Measurements from ENCODE around the gene DENND1A. TPM values are rescaled to one million over a fixed set of nuclear protein-coding genes. Genes with fewer than 3 reads are reported as not detected.

The DENND1A gene
- total RNA-seq, 1 experiment from 2014 or later = 50.1 TPM

DNA sequence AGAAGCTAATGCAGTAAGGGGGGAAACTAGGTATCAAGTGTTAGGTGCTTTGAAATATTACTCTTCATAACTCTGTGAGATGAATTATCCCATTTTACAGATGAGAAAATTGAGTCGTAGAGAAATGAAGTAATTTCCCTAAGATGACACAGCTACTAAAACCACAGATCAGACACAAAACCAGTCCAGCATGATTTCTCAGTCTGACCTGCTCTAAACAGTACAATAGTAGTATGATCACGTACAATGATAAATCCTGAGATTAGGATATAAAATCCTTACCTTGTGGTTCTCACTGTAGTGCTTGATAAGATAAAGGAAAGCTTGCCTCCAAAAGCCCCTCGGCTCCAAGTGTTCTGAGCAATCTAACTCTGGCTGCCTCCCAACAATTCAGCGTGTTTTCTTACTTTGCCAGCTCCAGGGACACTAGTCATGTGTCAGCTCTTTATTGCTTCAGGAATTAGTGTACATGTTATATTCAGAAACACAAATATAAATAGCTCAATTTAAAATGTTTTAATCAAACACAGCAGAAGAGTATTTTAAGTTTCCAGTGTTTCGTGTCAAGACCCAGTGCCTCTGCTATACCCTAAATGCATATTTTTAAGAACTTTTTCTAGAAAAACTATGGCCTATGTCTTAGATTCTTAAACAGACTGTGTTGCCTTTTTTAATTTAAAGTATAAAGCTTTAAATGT lies 243.6 kb downstream of the DENND1A start:
- Histone ChIP-seq H3K27ac (ENCODE audit: low read length) (no peak overlapping the region), H3K79me2 (ENCODE audit: low read length) (no peaks in the 10 kb centered on the region), H3K4me1 (ENCODE audit: low read length) (peaks cover 44% of the 10 kb centered on the region), H3K9ac (ENCODE audit: low read length) (no peak overlapping the region), H3K4me3 (ENCODE audit: low read length) (no peak overlapping the region), H3K9me3 (ENCODE audit: low read length) (no peaks in the 10 kb centered on the region), H3K36me3 (ENCODE audit: insufficient read depth, low read length) (no peaks in the 10 kb centered on the region), H4K20me1 (ENCODE audit: insufficient read depth, low read depth, low read length) (peaks cover 40% of the 10 kb centered on the region), H3K27me3 (ENCODE audit: low read length) (no peaks in the 10 kb centered on the region), H2AFZ (ENCODE audit: low read length) (no peak overlapping the region), H3K9me2 (replicated peaks; ENCODE audit: insufficient read depth, low read length) (no peaks in the 10 kb centered on the region), H3K4me2 (ENCODE audit: low read depth, low read length, poor library complexity, severe bottlenecking) (no peak overlapping the region)
- DNase-seq = no peak

- H3K27ac ChIP-seq (ENCODE audit: low read length) = no peak overlapping the region
- H3K9ac ChIP-seq (ENCODE audit: low read length) = no peak overlapping the region
- H3K9me2 ChIP-seq (replicated peaks; ENCODE audit: insufficient read depth, low read length) = no peaks in the 10 kb centered on the region
- H3K4me1 ChIP-seq (ENCODE audit: low read length) = peaks cover 44% of the 10 kb centered on the region
- H4K20me1 ChIP-seq (ENCODE audit: insufficient read depth, low read depth, low read length) = peaks cover 33% of the 10 kb centered on the region
- H3K27me3 ChIP-seq (ENCODE audit: low read length) = no peaks in the 10 kb centered on the region
- H2AFZ ChIP-seq (ENCODE audit: low read length) = no peak overlapping the region
- peak overlapping the region; percentile 21 for H3K4me2 ChIP-seq (ENCODE audit: low read depth, low read length, poor library complexity, severe bottlenecking)
- no peaks in the 10 kb centered on the region for H3K36me3 ChIP-seq (ENCODE audit: insufficient read depth, low read length)
- no peak for DNase-seq
- H3K79me2 ChIP-seq (ENCODE audit: low read length) = no peaks in the 10 kb centered on the region
- no peak overlapping the region for H3K4me3 ChIP-seq (ENCODE audit: low read length)
- H3K9me3 ChIP-seq (ENCODE audit: low read length) = no peaks in the 10 kb centered on the region
These were observed 244.3 kb downstream of the DENND1A start for GRCh38 chr9:123685489-123686083.

DNA sequence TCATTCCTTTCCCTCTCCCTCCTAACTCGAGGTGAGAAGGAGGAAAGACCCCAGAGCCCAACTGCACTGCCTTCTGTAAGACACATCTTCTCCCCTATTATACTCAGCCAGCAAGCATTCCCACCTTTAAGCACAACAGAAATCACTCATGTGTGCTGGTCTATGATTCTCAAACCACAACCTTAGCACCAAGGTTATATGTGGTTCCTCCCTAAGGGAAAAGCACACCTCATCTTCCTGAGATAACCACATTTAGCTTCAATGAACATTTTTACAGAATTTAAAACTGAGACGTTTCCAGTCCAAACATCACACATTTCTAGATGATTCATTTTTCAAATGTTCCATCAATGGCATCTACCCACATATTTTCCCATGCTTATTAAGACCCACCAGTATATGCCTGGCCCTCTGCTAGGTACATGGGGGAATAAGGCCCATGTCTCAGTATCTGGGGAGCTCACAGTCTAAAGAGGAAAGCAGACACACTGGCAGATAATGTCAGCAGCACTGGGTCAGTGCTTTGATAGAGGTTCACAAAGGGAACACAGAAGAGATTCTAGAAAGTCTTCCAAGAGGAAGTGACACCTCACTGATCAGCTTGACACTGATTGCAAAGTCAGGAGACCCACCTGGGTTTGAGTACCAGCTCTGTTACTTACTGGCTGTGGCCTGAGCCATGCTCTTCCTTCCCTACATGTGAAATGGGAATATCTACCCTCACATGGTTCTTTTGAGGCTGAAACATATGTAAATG lies 245.4 kb downstream of the DENND1A start:
- Histone ChIP-seq H4K20me1 (ENCODE audit: insufficient read depth, low read depth, low read length) (peaks cover 40% of the 10 kb centered on the region), H3K79me2 (ENCODE audit: low read length) (no peaks in the 10 kb centered on the region), H3K9me2 (replicated peaks; ENCODE audit: insufficient read depth, low read length) (no peaks in the 10 kb centered on the region), H3K27ac (ENCODE audit: low read length) (no peak overlapping the region), H3K36me3 (ENCODE audit: insufficient read depth, low read length) (no peaks in the 10 kb centered on the region), H3K9me3 (ENCODE audit: low read length) (no peaks in the 10 kb centered on the region), H3K4me1 (ENCODE audit: low read length) (peaks cover 44% of the 10 kb centered on the region), H3K4me3 (ENCODE audit: low read length) (no peak overlapping the region), H3K4me2 (ENCODE audit: low read depth, low read length, poor library complexity, severe bottlenecking) (peak overlapping the region; percentile 21), H2AFZ (ENCODE audit: low read length) (no peak overlapping the region), H3K27me3 (ENCODE audit: low read length) (no peaks in the 10 kb centered on the region), H3K9ac (ENCODE audit: low read length) (no peak overlapping the region)
- DNase-seq = peak; percentile 49

DNA sequence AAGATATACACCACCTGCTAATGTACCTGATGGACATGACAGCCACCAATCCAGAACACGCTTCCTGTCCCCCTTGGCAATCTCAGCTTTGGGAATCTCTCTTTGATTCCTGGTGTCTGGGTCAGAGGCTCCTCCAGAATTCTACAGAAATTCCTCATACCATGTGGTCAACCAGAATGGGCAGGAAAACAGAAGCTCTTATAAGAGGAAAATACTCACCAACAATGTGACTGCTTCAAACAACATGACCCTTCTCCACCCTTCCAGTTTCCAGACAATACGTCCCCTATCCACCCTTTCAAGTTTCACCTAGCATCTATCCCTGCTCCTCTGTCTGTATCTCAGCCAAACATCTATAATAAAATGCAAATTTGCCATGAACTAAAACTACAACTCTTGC lies 247.2 kb downstream of the DENND1A start:
- Histone ChIP-seq H3K36me3 (ENCODE audit: insufficient read depth, low read length) (no peaks in the 10 kb centered on the region), H2AFZ (ENCODE audit: low read length) (no peak overlapping the region), H3K79me2 (ENCODE audit: low read length) (no peaks in the 10 kb centered on the region), H3K4me1 (ENCODE audit: low read length) (peaks cover 36% of the 10 kb centered on the region), H3K27me3 (ENCODE audit: low read length) (no peaks in the 10 kb centered on the region), H3K27ac (ENCODE audit: low read length) (no peak overlapping the region), H4K20me1 (ENCODE audit: insufficient read depth, low read depth, low read length) (peaks cover 34% of the 10 kb centered on the region), H3K9ac (ENCODE audit: low read length) (no peak overlapping the region), H3K9me3 (ENCODE audit: low read length) (no peaks in the 10 kb centered on the region), H3K4me3 (ENCODE audit: low read length) (no peak overlapping the region), H3K9me2 (replicated peaks; ENCODE audit: insufficient read depth, low read length) (no peaks in the 10 kb centered on the region), H3K4me2 (ENCODE audit: low read depth, low read length, poor library complexity, severe bottlenecking) (no peak overlapping the region)
- DNase-seq = no peak

DNA sequence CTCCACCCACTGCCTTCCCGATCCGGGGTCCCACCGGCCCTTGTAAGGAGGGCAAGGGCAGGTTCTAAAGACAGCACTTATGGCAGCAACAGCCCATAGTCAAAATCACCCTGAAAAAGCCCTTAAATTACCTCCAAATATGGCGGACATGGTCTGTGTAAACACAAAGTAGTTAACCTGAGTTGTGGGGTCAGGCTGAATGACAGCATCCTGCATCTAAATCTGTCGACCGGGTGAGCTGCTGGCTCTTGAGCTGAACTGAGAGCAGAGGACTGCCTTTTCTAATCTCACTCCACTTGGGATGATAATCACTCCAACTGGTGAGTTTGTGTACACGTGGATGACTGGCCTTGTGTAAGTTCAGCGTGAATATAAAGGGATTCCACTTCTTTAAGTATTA lies 249.6 kb downstream of the DENND1A start:
- Histone ChIP-seq H3K9me2 (replicated peaks; ENCODE audit: insufficient read depth, low read length) (no peaks in the 10 kb centered on the region), H3K36me3 (ENCODE audit: insufficient read depth, low read length) (no peaks in the 10 kb centered on the region), H3K4me2 (ENCODE audit: low read depth, low read length, poor library complexity, severe bottlenecking) (no peak overlapping the region), H3K9me3 (ENCODE audit: low read length) (no peaks in the 10 kb centered on the region), H3K4me1 (ENCODE audit: low read length) (peaks cover 14% of the 10 kb centered on the region), H3K27ac (ENCODE audit: low read length) (no peak overlapping the region), H3K9ac (ENCODE audit: low read length) (no peak overlapping the region), H3K79me2 (ENCODE audit: low read length) (no peaks in the 10 kb centered on the region), H2AFZ (ENCODE audit: low read length) (no peak overlapping the region), H3K4me3 (ENCODE audit: low read length) (no peak overlapping the region), H3K27me3 (ENCODE audit: low read length) (no peaks in the 10 kb centered on the region), H4K20me1 (ENCODE audit: insufficient read depth, low read depth, low read length) (peaks cover 24% of the 10 kb centered on the region)
- no peak for DNase-seq

- Histone ChIP-seq H3K4me3 (ENCODE audit: low read length) (no peak overlapping the region), H3K9me2 (replicated peaks; ENCODE audit: insufficient read depth, low read length) (no peaks in the 10 kb centered on the region), H3K27ac (ENCODE audit: low read length) (no peak overlapping the region), H2AFZ (ENCODE audit: low read length) (no peak overlapping the region), H3K27me3 (ENCODE audit: low read length) (no peaks in the 10 kb centered on the region), H4K20me1 (ENCODE audit: insufficient read depth, low read depth, low read length) (peaks cover 19% of the 10 kb centered on the region), H3K4me2 (ENCODE audit: low read depth, low read length, poor library complexity, severe bottlenecking) (no peak overlapping the region), H3K79me2 (ENCODE audit: low read length) (no peaks in the 10 kb centered on the region), H3K36me3 (ENCODE audit: insufficient read depth, low read length) (no peaks in the 10 kb centered on the region), H3K9me3 (ENCODE audit: low read length) (no peaks in the 10 kb centered on the region), H3K9ac (ENCODE audit: low read length) (no peak overlapping the region), H3K4me1 (ENCODE audit: low read length) (peaks cover 5% of the 10 kb centered on the region)
- no peak for DNase-seq
These were observed 250.5 kb downstream of the DENND1A start for GRCh38 chr9:123679330-123679987.

- Histone ChIP-seq H4K20me1 (ENCODE audit: insufficient read depth, low read depth, low read length) (peaks cover 13% of the 10 kb centered on the region; the same call in 1 of the 2 replicates), H3K36me3 (ENCODE audit: insufficient read depth, low read length) (no peaks in the 10 kb centered on the region), H3K79me2 (ENCODE audit: low read length) (no peaks in the 10 kb centered on the region), H3K4me2 (ENCODE audit: low read depth, low read length, poor library complexity, severe bottlenecking) (no peak overlapping the region), H3K9ac (ENCODE audit: low read length) (no peak overlapping the region), H3K27me3 (ENCODE audit: low read length) (no peaks in the 10 kb centered on the region), H3K9me2 (replicated peaks; ENCODE audit: insufficient read depth, low read length) (no peaks in the 10 kb centered on the region), H3K4me3 (ENCODE audit: low read length) (no peak overlapping the region), H3K9me3 (ENCODE audit: low read length) (no peaks in the 10 kb centered on the region), H3K27ac (ENCODE audit: low read length) (no peak overlapping the region), H2AFZ (ENCODE audit: low read length) (no peak overlapping the region), H3K4me1 (ENCODE audit: low read length) (no peaks in the 10 kb centered on the region)
- DNase-seq = no peak
These were observed 251.0 kb downstream of the DENND1A start for GRCh38 chr9:123678878-123679329.

All from Karpas-422 (cell line).